Panc1 (cell line): ENCODE measurements around the gene CDCP1. TPM values are rescaled to one million over a fixed set of nuclear protein-coding genes. Genes with fewer than 3 reads are reported as not detected.

ENCODE experiments used
- ATAC-seq: fragments of 200-7000 bp; cut with Tn5 transposase; 2 replicates; pipeline ENCODE4 v1.9.1; 2020; ENCODE audit warnings: mild to moderate bottlenecking, moderate library complexity
- BruUV-seq: library from RNA; stranded (reverse); fragments of 400-500 nt; replicated peaks from 2 replicates; lab custom pipeline; 2021; lab: Mats Ljungman, UMichigan
- CTCF ChIA-PET: fragments of 300-600 bp; sonication (Branson Sonifier 250); formaldehyde crosslinking; loops from one replicate; lab custom pipeline; 2022; ENCODE audit warnings: antibody characterized with exemption; lab: Charles Lee
- POLR2A ChIA-PET: fragments of 300-600 bp; sonication (Branson Sonifier 250); formaldehyde crosslinking; loops from one replicate; lab custom pipeline; 2022; ENCODE audit warnings: antibody characterized with exemption; lab: Charles Lee
- DNase-seq: peaks from one replicate; pipeline ENCODE4 v3.0.0-alpha.2; 2010; ENCODE audit warnings: low read depth, low spot score
- H3K27ac ChIP-seq: 2 replicates; pipeline ENCODE4 v1.5.1; 2011; ENCODE audit warnings: mild to moderate bottlenecking, low read length, inconsistent platforms
- H3K27me3 ChIP-seq: fragments of 200-500 bp; sonication (Bioruptor generic); 2 replicates; pipeline ENCODE4 v1.6.0; 2014; ENCODE audit warnings: low read length, inconsistent platforms; ENCODE audit not compliant: control insufficient read depth, insufficient read depth
- H3K36me3 ChIP-seq: fragments of 200-500 bp; sonication (Bioruptor generic); 2 replicates; pipeline ENCODE4 v1.5.1; 2014; ENCODE audit warnings: inconsistent platforms, mild to moderate bottlenecking, low read length, moderate library complexity; ENCODE audit not compliant: control insufficient read depth, insufficient read depth
- H3K4me1 ChIP-seq: 2 replicates; pipeline ENCODE4 v1.5.1; 2011; ENCODE audit warnings: inconsistent platforms, mild to moderate bottlenecking, low read length, moderate library complexity; ENCODE audit not compliant: control insufficient read depth, insufficient read depth
- H3K4me3 ChIP-seq, 2 experiments: 2 replicates each; pipeline ENCODE4 v1.5.1; 2011 to 2012; ENCODE audit warnings: low read depth in 2 of 2, low read length in 2 of 2, mild to moderate bottlenecking in 2 of 2, inconsistent platforms in 1 of 2, moderate library complexity in 1 of 2
- H3K9me3 ChIP-seq: fragments of 200-500 bp; sonication (Bioruptor generic); 2 replicates; pipeline ENCODE4 v1.5.1; 2014; ENCODE audit warnings: low read depth, mild to moderate bottlenecking, inconsistent platforms, low read length, moderate library complexity; ENCODE audit not compliant: control insufficient read depth, insufficient read depth
- CTCF ChIP-seq: fragments of 450-650 bp; IDR thresholded peaks from 2 replicates; pipeline ENCODE4 v1.5.1; 2017; ENCODE audit warnings: mild to moderate bottlenecking
- POLR2AphosphoS5 ChIP-seq: IDR thresholded peaks from 2 replicates; pipeline ENCODE4 v1.6.1; 2012; ENCODE audit warnings: mild to moderate bottlenecking, low read depth, low read length, moderate library complexity
- REST ChIP-seq, 2 experiments: IDR thresholded peaks; 2 replicates each; pipeline ENCODE4 v1.6.1; 2011 to 2012; ENCODE audit warnings: low read depth in 2 of 2, control low read depth in 1 of 2, low read length in 1 of 2, mild to moderate bottlenecking in 1 of 2, moderate library complexity in 1 of 2; ENCODE audit not compliant: insufficient read depth in 1 of 2
- SIN3A ChIP-seq: IDR thresholded peaks from 2 replicates; pipeline ENCODE4 v1.6.1; 2012; ENCODE audit warnings: low read depth, mild to moderate bottlenecking, low read length, moderate library complexity, borderline replicate concordance; ENCODE audit not compliant: insufficient read depth
- TCF7L2 ChIP-seq: IDR thresholded peaks from 2 replicates; pipeline ENCODE4 v1.6.1; 2011; ENCODE audit warnings: mild to moderate bottlenecking, low read depth, low read length, inconsistent platforms
- in situ Hi-C: cut with HindIII; loops from 2 replicates; pipeline ENCODE4 v1.10.0; 2016; ENCODE audit warnings: low sequenced_read_pairs, low pct_unique_long_range_greater_than_20kb
- intact Hi-C: fragments of 100-400 bp; cut with micrococcal nuclease; formaldehyde crosslinking; loops from one replicate; pipeline ENCODE4 v1.10.0; 2022; ENCODE audit not compliant: unreplicated experiment
- total RNA-seq: library from RNA; stranded (reverse); gene quantifications from one replicate; pipeline ENCODE4 v1.2.1, GENCODE V29; 2021; ENCODE audit not compliant: unreplicated experiment

The CDCP1 gene
- total RNA-seq, 1 experiment from 2014 or later: 47.8 TPM

DNA sequence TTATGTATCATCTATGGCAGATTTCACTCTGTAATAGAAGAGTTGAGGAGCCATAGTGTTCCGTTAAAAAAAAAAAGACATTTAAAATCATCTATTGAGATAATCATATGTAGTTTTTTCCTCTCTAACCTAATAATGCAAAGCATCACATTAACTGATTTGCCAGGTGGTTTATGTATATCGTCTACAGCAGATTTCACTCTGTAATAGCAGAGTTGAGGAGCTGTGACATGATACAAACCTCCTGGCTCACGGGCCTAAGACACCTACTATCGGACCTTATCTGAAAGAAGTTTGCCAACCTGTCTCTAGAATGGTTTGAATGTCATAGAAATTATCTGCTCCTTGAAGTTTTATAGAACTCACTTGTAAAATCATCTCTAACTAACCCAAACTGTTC, 29.8 kb downstream of the CDCP1 start:
- H3K9me3 ChIP-seq: no peaks in the 10 kb centered on the region
- intact Hi-C loops: no loop called here
- no peak overlapping the region for H3K4me3 ChIP-seq
- no peak for ATAC-seq
- no peak overlapping the region for H3K27ac ChIP-seq
- TF ChIP-seq REST (IDR thresholded peaks at IDR 0.05; ENCODE audit: insufficient read depth in 1 of 2, low read depth in 2 of 2, low read length in 1 of 2): no peak
- TF ChIP-seq POLR2AphosphoS5: no peak
- no peak for TF ChIP-seq TCF7L2
- TF ChIP-seq CTCF: no peak
- no peak for TF ChIP-seq SIN3A
- no peak for DNase-seq
- in situ Hi-C loops: no loop called here
- peaks cover 6% of the 10 kb centered on the region for H3K4me1 ChIP-seq
- ChIA-PET CTCF (no interaction called here), POLR2A (no interaction called here)
- no TSS peak for BruUV-seq
- no peaks in the 10 kb centered on the region; the same call in 1 of the 2 replicates for H3K36me3 ChIP-seq
- no peaks in the 10 kb centered on the region for H3K27me3 ChIP-seq

- no peak for DNase-seq
- in situ Hi-C loops: no loop called here
- ChIA-PET POLR2A (no interaction called here), CTCF (no interaction called here)
- no peak overlapping the region for H3K4me3 ChIP-seq
- BruUV-seq: no TSS peak
- TF ChIP-seq POLR2AphosphoS5: no peak
- no peak for TF ChIP-seq CTCF
- TF ChIP-seq REST (IDR thresholded peaks at IDR 0.05; ENCODE audit: insufficient read depth in 1 of 2, low read depth in 2 of 2, low read length in 1 of 2): no peak
- TF ChIP-seq TCF7L2: no peak
- no peak for TF ChIP-seq SIN3A
- no peaks in the 10 kb centered on the region for H3K4me1 ChIP-seq
- no peak for ATAC-seq
- intact Hi-C loops: no loop called here
- no peaks in the 10 kb centered on the region for H3K27me3 ChIP-seq
- H3K9me3 ChIP-seq: no peaks in the 10 kb centered on the region
- no peaks in the 10 kb centered on the region; the same call in 1 of the 2 replicates for H3K36me3 ChIP-seq
- H3K27ac ChIP-seq: no peak overlapping the region
These were observed 32.5 kb downstream of the CDCP1 start for GRCh38 chr3:45113625-45114050.
